Esophagus (tissue), 2 donors: ENCODE results near the gene GALNT7. TPM values are rescaled to one million over a fixed set of nuclear protein-coding genes. Genes with fewer than 3 reads are reported as not detected.

Source experiments
- H3K27ac ChIP-seq, 2 donors: one replicate each; pipeline ENCODE4 v1.5.1; 2013; ENCODE audit warnings: low read depth in 2 of 2, mild to moderate bottlenecking in 2 of 2, inconsistent platforms in 1 of 2, low read length in 1 of 2, moderate library complexity in 1 of 2
- H3K27me3 ChIP-seq, 2 donors: one replicate each; pipeline ENCODE4 v1.6.1; 2013; ENCODE audit warnings: low read length in 2 of 2, control low read depth in 1 of 2, mild to moderate bottlenecking in 1 of 2; ENCODE audit not compliant: insufficient read depth in 2 of 2, control insufficient read depth in 1 of 2
- H3K36me3 ChIP-seq, 2 donors: one replicate each; pipeline ENCODE4 v1.6.1; 2013; ENCODE audit warnings: low read length in 1 of 2; ENCODE audit not compliant: control insufficient read depth in 2 of 2, insufficient read depth in 2 of 2
- H3K4me1 ChIP-seq, 2 donors: one replicate each; pipeline ENCODE4 v1.6.1; 2013; ENCODE audit warnings: low read length in 1 of 2; ENCODE audit not compliant: control insufficient read depth in 2 of 2, insufficient read depth in 2 of 2
- H3K4me3 ChIP-seq, 2 donors: one replicate each; pipeline ENCODE4 v1.5.1; 2013; ENCODE audit warnings: low read length in 2 of 2, mild to moderate bottlenecking in 2 of 2, low read depth in 1 of 2, moderate library complexity in 1 of 2
- H3K9me3 ChIP-seq, 2 donors: one replicate each; pipeline ENCODE4 v1.6.1; 2013; ENCODE audit warnings: mild to moderate bottlenecking in 2 of 2, low read depth in 1 of 2, low read length in 1 of 2, moderate library complexity in 1 of 2; ENCODE audit not compliant: control insufficient read depth in 2 of 2, insufficient read depth in 1 of 2
- WGBS, 2 donors: extraction: QIAGEN DNeasy Blood & Tissue Kit; methylation state at CpG; one replicate each; pipeline ENCODE4 v1.1.7; 2013; 5-methylcytosine and 5-hydroxymethylcytosine counted together
- polyA plus RNA-seq, 2 donors: library from polyadenylated mRNA; stranded (reverse); fragments of 200-250 nt; gene quantifications; one replicate each; pipeline ENCODE4 v1.2.3, GENCODE V29; 2013
- donor health status: healthy with polysubstance abuse.
- donor health status: Bipolar disorder and iron deficiency.

GALNT7 gene
- polyA plus RNA-seq, 2 donors, result 13.6 to 15.1 TPM

- H3K27ac ChIP-seq, result peak overlapping the region in 1 of 2 donors; percentile 66
These were observed 83.7 kb downstream of the GALNT7 start for GRCh38 chr4:173252024-173252935.

GRCh38 chr4:173253561-173253960, 85.0 kb downstream of the GALNT7 start:
- 74 to 78% methylated on average over 2 of the region's 2 CpGs for WGBS, 2 donors
- no peaks in the 10 kb centered on the region for H3K4me1 ChIP-seq

More at GRCh38 chr4:173252024-173252935, 83.7 kb downstream of the GALNT7 start:
- peaks cover 0 to 4% of the 10 kb centered on the region in 2 donors for H3K36me3 ChIP-seq
- no peaks in the 10 kb centered on the region for H3K9me3 ChIP-seq
- no peaks in the 10 kb centered on the region for H3K4me1 ChIP-seq
- WGBS, 2 donors, result 48 to 55% methylated on average over 6 of the region's 6 CpGs
- no peaks in the 10 kb centered on the region for H3K27me3 ChIP-seq
- H3K4me3 ChIP-seq, result no peak overlapping the region

GRCh38 chr4:173254646-173255045, 86.0 kb downstream of the GALNT7 start:
- Histone ChIP-seq H3K4me3 (no peak overlapping the region), H3K4me1 (no peaks in the 10 kb centered on the region), H3K27ac (no peak overlapping the region)

More at GRCh38 chr4:173253561-173253960, 85.0 kb downstream of the GALNT7 start:
- Histone ChIP-seq H3K9me3 (no peaks in the 10 kb centered on the region), H3K4me3 (no peak overlapping the region), H3K27ac (no peak overlapping the region), H3K36me3 (peaks cover 0 to 4% of the 10 kb centered on the region in 2 donors), H3K27me3 (no peaks in the 10 kb centered on the region)

DNA sequence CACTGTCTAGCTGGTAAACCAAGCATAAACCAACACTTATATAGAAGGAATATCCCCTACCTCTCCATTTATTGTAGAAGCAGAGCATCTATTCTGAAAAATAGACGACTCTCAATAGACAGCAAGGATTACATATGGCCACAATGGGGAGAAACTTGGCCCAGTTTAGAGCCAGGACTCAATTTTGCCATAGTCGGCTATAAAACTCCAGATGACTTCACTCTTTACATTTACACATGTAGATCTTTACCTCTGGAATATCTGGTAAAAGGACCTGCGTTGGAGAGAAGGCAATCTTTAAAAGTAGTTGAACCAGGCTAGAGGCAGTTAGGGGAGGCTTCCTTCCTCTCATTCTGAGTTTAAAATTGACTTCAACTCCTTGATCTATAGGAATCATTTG, 88.2 kb downstream of the GALNT7 start:
- WGBS, 2 donors, result 82 to 87% methylated on average over 3 of the region's 3 CpGs

More at GRCh38 chr4:173254646-173255045, 86.0 kb downstream of the GALNT7 start:
- H3K36me3 ChIP-seq, result peaks cover 0 to 4% of the 10 kb centered on the region in 2 donors
- no peaks in the 10 kb centered on the region for H3K9me3 ChIP-seq
- H3K27me3 ChIP-seq, result no peaks in the 10 kb centered on the region

GRCh38 chr4:173257732-173258717, 89.4 kb downstream of the GALNT7 start:
- 41 to 49% methylated on average over 4 of the region's 4 CpGs for WGBS, 2 donors
- no peak overlapping the region for H3K4me3 ChIP-seq
- H3K27me3 ChIP-seq, result no peaks in the 10 kb centered on the region
- H3K4me1 ChIP-seq, result no peaks in the 10 kb centered on the region
- H3K9me3 ChIP-seq, result no peaks in the 10 kb centered on the region
- no peaks in the 10 kb centered on the region for H3K36me3 ChIP-seq
- no peak overlapping the region for H3K27ac ChIP-seq

More for the DNA sequence above, 88.2 kb downstream of the GALNT7 start:
- H3K27me3 ChIP-seq, result no peaks in the 10 kb centered on the region
- no peak overlapping the region for H3K27ac ChIP-seq
- no peak overlapping the region for H3K4me3 ChIP-seq
- no peaks in the 10 kb centered on the region for H3K9me3 ChIP-seq
- no peaks in the 10 kb centered on the region for H3K36me3 ChIP-seq
- H3K4me1 ChIP-seq, result no peaks in the 10 kb centered on the region

DNA sequence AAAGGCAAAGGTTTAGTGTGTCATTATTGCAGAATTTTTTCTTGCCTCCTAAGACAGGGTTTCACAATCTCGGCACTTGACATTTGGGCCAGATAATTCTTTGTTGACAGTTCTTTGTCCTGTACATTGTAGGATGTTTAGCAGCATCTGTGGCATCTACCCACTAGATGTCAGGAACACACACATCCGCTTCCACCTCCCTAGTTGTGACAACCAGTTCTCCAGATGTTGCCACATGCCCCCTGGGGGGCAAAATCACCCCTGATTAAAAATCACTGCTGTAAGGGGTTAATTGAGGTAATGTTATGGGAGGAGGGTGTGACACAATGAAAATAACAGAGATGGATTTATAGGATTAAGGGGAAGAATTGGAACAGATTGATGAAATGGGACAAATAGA, 90.3 kb downstream of the GALNT7 start:
- H3K27ac ChIP-seq, result no peak overlapping the region
- H3K4me3 ChIP-seq, result no peak overlapping the region
- no peaks in the 10 kb centered on the region for H3K36me3 ChIP-seq
- no peaks in the 10 kb centered on the region for H3K27me3 ChIP-seq
- 89 to 91% methylated on average over 2 of the region's 2 CpGs for WGBS, 2 donors
- H3K9me3 ChIP-seq, result no peaks in the 10 kb centered on the region
- H3K4me1 ChIP-seq, result no peaks in the 10 kb centered on the region

DNA sequence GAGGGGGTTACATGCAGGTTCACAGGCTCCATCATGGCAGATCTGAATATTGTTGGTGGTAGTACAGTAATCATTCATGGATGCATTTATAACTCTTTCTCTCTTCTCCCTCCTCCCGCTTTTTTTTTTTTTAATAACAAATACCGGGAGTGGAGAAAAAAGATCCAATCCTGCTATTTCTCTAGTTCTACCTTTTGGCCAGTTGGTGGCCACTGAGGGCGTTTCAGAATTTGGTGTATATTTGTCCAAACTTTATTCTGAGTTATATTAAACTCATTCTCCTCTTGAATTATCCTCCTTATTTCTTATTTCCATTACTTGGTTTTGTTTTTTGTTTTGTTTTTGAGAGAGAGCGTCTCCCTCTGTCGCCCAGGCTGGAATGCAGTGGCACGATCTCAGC, 90.7 kb downstream of the GALNT7 start:
- WGBS, 2 donors, result 83 to 88% methylated on average over 6 of the region's 6 CpGs
- no peaks in the 10 kb centered on the region for H3K27me3 ChIP-seq
- no peaks in the 10 kb centered on the region for H3K9me3 ChIP-seq
- H3K4me1 ChIP-seq, result no peaks in the 10 kb centered on the region
- no peaks in the 10 kb centered on the region for H3K36me3 ChIP-seq
- H3K27ac ChIP-seq, result no peak overlapping the region
- no peak overlapping the region for H3K4me3 ChIP-seq

DNA sequence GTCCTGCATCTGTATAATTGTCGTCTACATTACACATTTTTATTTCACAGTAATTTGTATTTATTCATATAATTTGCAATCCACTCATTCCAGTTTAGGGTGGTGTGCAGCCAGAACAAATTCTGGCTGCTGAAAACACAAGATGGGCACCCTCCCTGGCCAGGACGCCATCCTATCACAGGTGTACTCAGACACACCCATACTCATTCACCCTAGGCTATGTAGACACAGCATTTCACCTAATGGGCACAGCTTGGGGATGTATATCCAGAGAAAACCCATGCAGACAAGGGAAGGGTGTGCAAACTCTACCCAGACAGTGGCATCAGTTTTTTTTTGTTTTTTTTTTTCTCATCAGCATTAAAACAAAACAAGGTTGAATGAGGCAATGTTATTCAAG, 92.4 kb downstream of the GALNT7 start:
- H3K27me3 ChIP-seq, result no peaks in the 10 kb centered on the region
- no peak overlapping the region for H3K4me3 ChIP-seq
- no peaks in the 10 kb centered on the region for H3K36me3 ChIP-seq
- H3K4me1 ChIP-seq, result no peaks in the 10 kb centered on the region
- H3K9me3 ChIP-seq, result no peaks in the 10 kb centered on the region
- no peak overlapping the region for H3K27ac ChIP-seq
- WGBS, 2 donors, result 82 to 88% methylated on average over 2 of the region's 2 CpGs

DNA sequence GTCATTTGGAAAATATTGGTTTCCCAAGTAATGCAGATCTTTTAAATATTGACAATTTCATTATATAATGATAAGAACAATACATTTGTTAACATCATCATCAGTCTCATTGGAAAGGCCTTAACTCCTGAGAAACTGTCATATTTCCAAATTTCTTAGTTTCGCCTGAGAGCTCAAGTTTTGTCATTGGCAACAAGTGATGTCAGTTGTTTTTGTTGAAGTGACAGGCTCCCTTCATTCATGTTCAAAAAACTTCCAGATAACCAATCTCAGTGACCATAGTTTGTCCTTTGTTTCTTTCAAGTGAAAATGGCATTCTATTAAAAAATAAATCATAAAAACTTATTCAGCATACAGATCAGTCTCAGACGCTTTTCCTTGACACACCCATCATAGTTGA, 93.8 kb downstream of the GALNT7 start:
- Histone ChIP-seq H3K9me3 (no peaks in the 10 kb centered on the region), H3K27ac (no peak overlapping the region), H3K36me3 (no peaks in the 10 kb centered on the region), H3K27me3 (no peaks in the 10 kb centered on the region), H3K4me1 (no peaks in the 10 kb centered on the region), H3K4me3 (no peak overlapping the region)
- 86 to 87% methylated on average over 2 of the region's 2 CpGs for WGBS, 2 donors
